ENCODE measurements around the gene SLC25A21.

SLC25A21 gene

GRCh38 chr14:37202812-37203211 lies 30.4 kb upstream of the SLC25A21 start:
- no peak overlapping the region for H3K4me3 ChIP-seq
- peaks cover 19% of the 10 kb centered on the region; the same call in 1 of the 2 replicates for H3K36me3 ChIP-seq (ENCODE audit: insufficient read depth, low read length)
- TF ChIP-seq FOXP2 (optimal IDR thresholded peaks at IDR 0.05; ENCODE audit: control extremely low read depth, extremely low read length, insufficient read depth) (no peak), EZH2 (IDR thresholded peaks at IDR 0.05) (no peak), POLR2AphosphoS5 (IDR thresholded peaks at IDR 0.05; ENCODE audit: borderline replicate concordance, low read depth, low read length) (no peak)
- no peak overlapping the region for H3K9ac ChIP-seq (ENCODE audit: insufficient read length)
- no peak for DNase-seq (ENCODE audit: low read depth, low spot score)
- 0 out of 2 replicates have a peak, but pooled peaks cover 8% of the 10 kb centered on the region for H3K9me3 ChIP-seq (ENCODE audit: low read depth, low read length)
- no peak overlapping the region for H3K27ac ChIP-seq

GRCh38 chr14:37202265-37202664 lies 29.9 kb upstream of the SLC25A21 start:
- no peak for DNase-seq (ENCODE audit: low read depth, low spot score)
- Histone ChIP-seq H3K4me3 (no peak overlapping the region), H3K36me3 (ENCODE audit: insufficient read depth, low read length) (peaks cover 19% of the 10 kb centered on the region; the same call in 1 of the 2 replicates), H3K9ac (ENCODE audit: insufficient read length) (no peak overlapping the region), H3K27ac (no peak overlapping the region), H3K9me3 (ENCODE audit: low read depth, low read length) (0 out of 2 replicates have a peak, but pooled peaks cover 8% of the 10 kb centered on the region)
- TF ChIP-seq FOXP2 (optimal IDR thresholded peaks at IDR 0.05; ENCODE audit: control extremely low read depth, extremely low read length, insufficient read depth) (no peak), EZH2 (IDR thresholded peaks at IDR 0.05) (no peak), POLR2AphosphoS5 (IDR thresholded peaks at IDR 0.05; ENCODE audit: borderline replicate concordance, low read depth, low read length) (no peak)

GRCh38 chr14:37201724-37202123 lies 29.3 kb upstream of the SLC25A21 start:
- Histone ChIP-seq H3K36me3 (ENCODE audit: insufficient read depth, low read length) (peaks cover 19% of the 10 kb centered on the region; the same call in 1 of the 2 replicates), H3K9me3 (ENCODE audit: low read depth, low read length) (0 out of 2 replicates have a peak, but pooled peaks cover 4% of the 10 kb centered on the region), H3K27ac (no peak overlapping the region), H3K4me3 (no peak overlapping the region), H3K9ac (ENCODE audit: insufficient read length) (no peak overlapping the region)
- no peak for DNase-seq (ENCODE audit: low read depth, low spot score)
- TF ChIP-seq FOXP2 (optimal IDR thresholded peaks at IDR 0.05; ENCODE audit: control extremely low read depth, extremely low read length, insufficient read depth) (no peak), EZH2 (IDR thresholded peaks at IDR 0.05) (no peak), POLR2AphosphoS5 (IDR thresholded peaks at IDR 0.05; ENCODE audit: borderline replicate concordance, low read depth, low read length) (no peak)

GRCh38 chr14:37198907-37199306 lies 26.5 kb upstream of the SLC25A21 start:
- peak overlapping the region; percentile 99 for H3K4me3 ChIP-seq
- 0 out of 2 replicates have a peak overlapping the region, but pooled peaks have one; percentile 74 for H3K27ac ChIP-seq
- peaks cover 10% of the 10 kb centered on the region; the same call in 1 of the 2 replicates for H3K36me3 ChIP-seq (ENCODE audit: insufficient read depth, low read length)
- peak overlapping the region; percentile 90 for H3K9ac ChIP-seq (ENCODE audit: insufficient read length)
- no peak for DNase-seq (ENCODE audit: low read depth, low spot score)
- TF ChIP-seq EZH2 (IDR thresholded peaks at IDR 0.05): no peak
- no peak for TF ChIP-seq FOXP2 (optimal IDR thresholded peaks at IDR 0.05; ENCODE audit: control extremely low read depth, extremely low read length, insufficient read depth)
- no peak for TF ChIP-seq POLR2AphosphoS5 (IDR thresholded peaks at IDR 0.05; ENCODE audit: borderline replicate concordance, low read depth, low read length)
- H3K9me3 ChIP-seq (ENCODE audit: low read depth, low read length): no peaks in the 10 kb centered on the region

- Histone ChIP-seq H3K27ac (peak overlapping the region; percentile 74), H3K9me3 (ENCODE audit: low read depth, low read length) (no peaks in the 10 kb centered on the region), H3K9ac (ENCODE audit: insufficient read length) (peak overlapping the region; percentile 90), H3K36me3 (ENCODE audit: insufficient read depth, low read length) (peaks cover 10% of the 10 kb centered on the region; the same call in 1 of the 2 replicates), H3K4me3 (peak overlapping the region; percentile 99)
- no peak for DNase-seq (ENCODE audit: low read depth, low spot score)
- TF ChIP-seq POLR2AphosphoS5 (IDR thresholded peaks at IDR 0.05; ENCODE audit: borderline replicate concordance, low read depth, low read length) (no peak), EZH2 (IDR thresholded peaks at IDR 0.05) (no peak), FOXP2 (optimal IDR thresholded peaks at IDR 0.05; ENCODE audit: control extremely low read depth, extremely low read length, insufficient read depth) (no peak)
Observed at GRCh38 chr14:37198273-37198598, 25.8 kb upstream of the SLC25A21 start.

- peak within 1 kb of the TSS; percentile 89 for H3K27ac ChIP-seq
Observed at GRCh38 chr14:37197421-37198272, 25.2 kb upstream of the SLC25A21 start, which contains the start of gene MIPOL1. Gene MIPOL1, plus strand, starts transcription at chr14:37197937. Its CDS starts 49,952 bp downstream, at chr14:37247889.

GRCh38 chr14:37196604-37197420 lies 24.4 kb upstream of the SLC25A21 start:
- H3K9me3 ChIP-seq (ENCODE audit: low read depth, low read length): no peaks in the 10 kb centered on the region
- H3K4me3 ChIP-seq: peak overlapping the region; percentile 99
- H3K9ac ChIP-seq (ENCODE audit: insufficient read length): peak overlapping the region; percentile 90
- 0 out of 2 replicates have a peak, but pooled peaks cover 2% of the 10 kb centered on the region for H3K36me3 ChIP-seq (ENCODE audit: insufficient read depth, low read length)
- DNase-seq (ENCODE audit: low read depth, low spot score): no peak
- H3K27ac ChIP-seq: peak overlapping the region; percentile 89
- TF ChIP-seq EZH2 (IDR thresholded peaks at IDR 0.05): no peak
- TF ChIP-seq POLR2AphosphoS5 (IDR thresholded peaks at IDR 0.05; ENCODE audit: borderline replicate concordance, low read depth, low read length): no peak
- no peak for TF ChIP-seq FOXP2 (optimal IDR thresholded peaks at IDR 0.05; ENCODE audit: control extremely low read depth, extremely low read length, insufficient read depth)

More at GRCh38 chr14:37197421-37198272, 25.2 kb upstream of the SLC25A21 start, which contains the start of gene MIPOL1:
- peaks cover 10% of the 10 kb centered on the region; the same call in 1 of the 2 replicates for H3K36me3 ChIP-seq (ENCODE audit: insufficient read depth, low read length)
- H3K9ac ChIP-seq (ENCODE audit: insufficient read length): peak within 1 kb of the TSS; percentile 90
- TF ChIP-seq EZH2 (IDR thresholded peaks at IDR 0.05): no peak
- peak; percentile 90 for TF ChIP-seq POLR2AphosphoS5 (IDR thresholded peaks at IDR 0.05; ENCODE audit: borderline replicate concordance, low read depth, low read length)
- DNase-seq (ENCODE audit: low read depth, low spot score): peak; percentile 18
- no peaks in the 10 kb centered on the region for H3K9me3 ChIP-seq (ENCODE audit: low read depth, low read length)
- peak within 1 kb of the TSS; percentile 99 for H3K4me3 ChIP-seq

GRCh38 chr14:37195327-37195726 lies 22.9 kb upstream of the SLC25A21 start:
- no peak for TF ChIP-seq EZH2 (IDR thresholded peaks at IDR 0.05)
- TF ChIP-seq FOXP2 (optimal IDR thresholded peaks at IDR 0.05; ENCODE audit: control extremely low read depth, extremely low read length, insufficient read depth): no peak
- no peak for TF ChIP-seq POLR2AphosphoS5 (IDR thresholded peaks at IDR 0.05; ENCODE audit: borderline replicate concordance, low read depth, low read length)
- H3K36me3 ChIP-seq (ENCODE audit: insufficient read depth, low read length): 0 out of 2 replicates have a peak, but pooled peaks cover 2% of the 10 kb centered on the region
- DNase-seq (ENCODE audit: low read depth, low spot score): no peak

More at GRCh38 chr14:37195327-37195726, 22.9 kb upstream of the SLC25A21 start:
- Histone ChIP-seq H3K9me3 (ENCODE audit: low read depth, low read length) (no peaks in the 10 kb centered on the region), H3K4me3 (no peak overlapping the region), H3K27ac (no peak overlapping the region), H3K9ac (ENCODE audit: insufficient read length) (no peak overlapping the region)

Data from SK-N-MC (cell line).